GM23248 (cell line): Measurements from ENCODE around the gene PACSIN1.

ENCODE experiments used
- EZH2 ChIP-seq: fragments of 200-600 bp; sonication (generic); IDR thresholded peaks from 2 replicates; pipeline ENCODE4 v1.6.1; 2018; ENCODE audit warnings: antibody characterized with exemption, mild to moderate bottlenecking; ENCODE audit not compliant: insufficient read depth, poor library complexity, severe bottlenecking
- EZH2phosphoT487 ChIP-seq: fragments of 200-600 bp; sonication (generic); IDR thresholded peaks from 2 replicates; pipeline ENCODE4 v1.6.1; 2018; ENCODE audit warnings: antibody characterized with exemption, moderate library complexity, mild to moderate bottlenecking, low read depth; ENCODE audit not compliant: insufficient read depth

DNA sequence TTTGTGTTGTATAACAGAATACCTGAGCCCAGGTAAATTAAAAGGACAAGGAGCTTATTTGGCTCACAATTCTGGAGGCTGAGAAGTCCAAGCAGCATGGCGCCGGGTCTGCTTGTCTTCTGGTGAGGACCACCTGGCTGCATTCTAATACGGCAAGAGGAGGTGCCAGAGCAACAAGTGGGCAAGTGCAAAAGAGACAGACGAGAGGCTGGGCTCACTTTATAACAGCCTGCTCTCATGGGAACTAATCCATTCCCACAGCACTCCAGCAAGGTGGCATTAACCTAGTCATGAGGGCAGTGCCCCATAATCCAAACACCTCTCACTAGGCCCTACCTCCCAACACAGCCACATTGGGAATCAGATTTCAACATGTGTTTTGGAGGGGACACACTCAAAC lies 12.9 kb downstream of the PACSIN1 start:
- no peak for TF ChIP-seq EZH2phosphoT487
- no peak for TF ChIP-seq EZH2
